ENCODE measurements around the gene AGAP6.
"Not testable (repeated sequence)": the region's sequence is repeated elsewhere in the genome, so short reads cannot be mapped to it uniquely, and the experiment has no call there.

GRCh38 chr10:50047594-50047993, 59.4 kb downstream of the AGAP6 start:
- TF ChIP-seq EZH2phosphoT487 (IDR thresholded peaks at IDR 0.05; ENCODE audit: low read depth); CTCF (IDR thresholded peaks at IDR 0.05; ENCODE audit: low read depth, low read length): not testable (repeated sequence)
